ENCODE data around the gene RTF1. TPM values are rescaled to one million over a fixed set of nuclear protein-coding genes. Genes with fewer than 3 reads are reported as not detected.

RTF1 gene
- total and polyA plus RNA-seq, 2 donors (not counting 3 experiments of a cell fraction or from before 2014, with no cell fraction given) = 19.2 to 40.6 TPM

DNA sequence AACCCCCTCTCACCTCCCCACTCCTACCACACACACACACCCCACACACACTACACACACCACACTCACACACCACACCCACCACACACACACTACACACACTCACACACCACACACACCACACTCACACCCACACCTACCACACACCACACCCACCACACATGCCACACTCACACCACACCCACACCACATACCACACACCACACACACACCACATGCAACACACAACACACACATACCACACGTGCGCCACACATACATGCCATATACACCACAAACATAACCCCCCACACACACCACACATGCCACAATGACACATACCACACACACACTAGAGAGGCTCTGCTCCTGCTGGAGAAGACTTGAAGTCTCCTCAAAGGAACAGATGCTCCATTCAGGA lies 70.9 kb downstream of the RTF1 start:
- no peak overlapping the region for H3K4me3 ChIP-seq (replicated peaks in 1 of 3; ENCODE audit: insufficient read depth in 1 of 3, low read depth in 1 of 3, low read length in 3 of 3)
- no peak overlapping the region for H3K9ac ChIP-seq (replicated peaks; ENCODE audit: extremely low read depth, insufficient read depth, low read length)
- H3K79me2 ChIP-seq (ENCODE audit: control insufficient read depth, insufficient read depth, low read length) = no peaks in the 10 kb centered on the region
- peaks cover 0 to 2% of the 10 kb centered on the region in 2 experiments for H3K36me3 ChIP-seq (ENCODE audit: control insufficient read depth in 2 of 2, extremely low read depth in 1 of 2, insufficient read depth in 2 of 2, low read length in 2 of 2)
- BruUV-seq (replicated peaks) = no TSS peak
- no peak overlapping the region for H3K27ac ChIP-seq (ENCODE audit: insufficient read depth, low read depth, low read length)
- dilution Hi-C loops (cut with MboI; ENCODE audit: extremely low pct_ligation_motif_present, low sequenced_read_pairs) = no loop called here
- H3K9me1 ChIP-seq (replicated peaks; ENCODE audit: control insufficient read depth, extremely low read depth, insufficient read depth, low read length) = no peaks in the 10 kb centered on the region
- no peaks in the 10 kb centered on the region for H3K9me3 ChIP-seq (replicated peaks; ENCODE audit: control insufficient read depth, insufficient read depth, low read length)
- intact Hi-C loops (cut with micrococcal nuclease) = no loop called here
- DNase-seq (ENCODE audit: low read depth, low spot score) = no peak
- TF ChIP-seq POLR2AphosphoS5 (IDR thresholded peaks at IDR 0.05; ENCODE audit: insufficient read depth, low read depth, low read length) (no peak), JUN (IDR thresholded peaks at IDR 0.05; ENCODE audit: borderline replicate concordance, insufficient read depth, insufficient read length, low read depth) (no peak), POLR2A (IDR thresholded peaks at IDR 0.05; ENCODE audit: low read depth, low read length) (no peak), FOS (IDR thresholded peaks at IDR 0.05; ENCODE audit: borderline replicate concordance, insufficient read depth, low read length) (no peak), EZH2 (IDR thresholded peaks at IDR 0.05; ENCODE audit: borderline replicate concordance, low read depth, low read length, severe bottlenecking) (no peak), MYC (IDR thresholded peaks at IDR 0.05; ENCODE audit: low read depth, low read length) (no peak), GATA2 (IDR thresholded peaks at IDR 0.05; ENCODE audit: insufficient read depth, insufficient read length, low read depth, low read length) (no peak)
- TF ChIP-seq, protein P1, sequence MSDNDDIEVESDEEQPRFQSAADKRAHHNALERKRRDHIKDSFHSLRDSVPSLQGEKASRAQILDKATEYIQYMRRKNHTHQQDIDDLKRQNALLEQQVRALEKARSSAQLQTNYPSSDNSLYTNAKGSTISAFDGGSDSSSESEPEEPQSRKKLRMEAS (IDR thresholded peaks at IDR 0.05; ENCODE audit: insufficient read depth, insufficient read length) = no peak
- TF ChIP-seq, protein P2, sequence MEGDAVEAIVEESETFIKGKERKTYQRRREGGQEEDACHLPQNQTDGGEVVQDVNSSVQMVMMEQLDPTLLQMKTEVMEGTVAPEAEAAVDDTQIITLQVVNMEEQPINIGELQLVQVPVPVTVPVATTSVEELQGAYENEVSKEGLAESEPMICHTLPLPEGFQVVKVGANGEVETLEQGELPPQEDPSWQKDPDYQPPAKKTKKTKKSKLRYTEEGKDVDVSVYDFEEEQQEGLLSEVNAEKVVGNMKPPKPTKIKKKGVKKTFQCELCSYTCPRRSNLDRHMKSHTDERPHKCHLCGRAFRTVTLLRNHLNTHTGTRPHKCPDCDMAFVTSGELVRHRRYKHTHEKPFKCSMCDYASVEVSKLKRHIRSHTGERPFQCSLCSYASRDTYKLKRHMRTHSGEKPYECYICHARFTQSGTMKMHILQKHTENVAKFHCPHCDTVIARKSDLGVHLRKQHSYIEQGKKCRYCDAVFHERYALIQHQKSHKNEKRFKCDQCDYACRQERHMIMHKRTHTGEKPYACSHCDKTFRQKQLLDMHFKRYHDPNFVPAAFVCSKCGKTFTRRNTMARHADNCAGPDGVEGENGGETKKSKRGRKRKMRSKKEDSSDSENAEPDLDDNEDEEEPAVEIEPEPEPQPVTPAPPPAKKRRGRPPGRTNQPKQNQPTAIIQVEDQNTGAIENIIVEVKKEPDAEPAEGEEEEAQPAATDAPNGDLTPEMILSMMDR (IDR thresholded peaks at IDR 0.05; ENCODE audit: extremely low read depth in 1 of 2, insufficient read depth in 1 of 2, low read depth in 1 of 2, low read length in 2 of 2) = no peak
- peaks cover 17% of the 10 kb centered on the region for H3K4me1 ChIP-seq (ENCODE audit: control insufficient read depth, extremely low read depth, insufficient read depth, low read length)
- H2AFZ ChIP-seq (ENCODE audit: low read depth, low read length) = no peak overlapping the region
- ChIA-PET CTCF (no interaction called here), POLR2A (no interaction called here)
- no peaks in the 10 kb centered on the region for H3K27me3 ChIP-seq (ENCODE audit: control insufficient read depth in 2 of 2, insufficient read depth in 2 of 2, low read length in 2 of 2)
- no peak for FAIRE-seq
- no peak overlapping the region for H3K4me2 ChIP-seq (ENCODE audit: insufficient read depth, low read length)
- no peaks in the 10 kb centered on the region for H4K20me1 ChIP-seq (replicated peaks; ENCODE audit: control insufficient read depth, extremely low read depth, insufficient read depth, low read length)

Measured in endothelial cell of umbilical vein (primary cell).